ENCODE results near the gene CLEC16A.

Gene CLEC16A

GRCh38 chr16:10993649-10994048 is 49.3 kb downstream of the CLEC16A start:
- no peak overlapping the region for H3K9ac ChIP-seq (ENCODE audit: low read depth, low read length)
- H3K4me3 ChIP-seq (ENCODE audit: low read depth in 1 of 2, low read length in 2 of 2), result no peak overlapping the region
- DNase-seq (no peak), ATAC-seq (ENCODE audit: insufficient read depth, low read depth) (no peak)
- peaks cover 88% of the 10 kb centered on the region for H3K36me3 ChIP-seq (ENCODE audit: insufficient read depth, low read length)
- H3K9me3 ChIP-seq (ENCODE audit: insufficient read depth, low read length, severe bottlenecking), result no peaks in the 10 kb centered on the region
- H4K20me1 ChIP-seq (ENCODE audit: insufficient read depth, low read length), result no peaks in the 10 kb centered on the region
- H3K4me1 ChIP-seq (ENCODE audit: insufficient read depth, low read length), result peaks cover 12% of the 10 kb centered on the region
- no peak overlapping the region for H2AFZ ChIP-seq (ENCODE audit: low read depth, low read length)
- no peak overlapping the region for H3K4me2 ChIP-seq (ENCODE audit: insufficient read depth, low read length)
- TF ChIP-seq EZH2 (IDR thresholded peaks at IDR 0.05; ENCODE audit: borderline replicate concordance, low read depth, low read length, severe bottlenecking) (no peak), CTCF (IDR thresholded peaks at IDR 0.05; ENCODE audit: borderline replicate concordance, extremely low read depth, low read length, poor library complexity, severe bottlenecking) (no peak)
- no peaks in the 10 kb centered on the region for H3K27me3 ChIP-seq (ENCODE audit: insufficient read depth, low read length, poor library complexity)
- peaks cover 23% of the 10 kb centered on the region for H3K79me2 ChIP-seq (ENCODE audit: insufficient read depth, low read length)
- H3K27ac ChIP-seq (ENCODE audit: low read length), result peak overlapping the region; percentile 0; the same call in 1 of the 2 replicates

GRCh38 chr16:10994571-10994970 is 50.2 kb downstream of the CLEC16A start:
- H3K27ac ChIP-seq (ENCODE audit: low read length), result no peak overlapping the region
- no peaks in the 10 kb centered on the region for H3K27me3 ChIP-seq (ENCODE audit: insufficient read depth, low read length, poor library complexity)
- H3K4me2 ChIP-seq (ENCODE audit: insufficient read depth, low read length), result no peak overlapping the region
- no peak for DNase-seq
- no peak for ATAC-seq (ENCODE audit: insufficient read depth, low read depth)
- H3K9ac ChIP-seq (ENCODE audit: low read depth, low read length), result no peak overlapping the region
- no peak overlapping the region for H3K4me3 ChIP-seq (ENCODE audit: low read depth in 1 of 2, low read length in 2 of 2)
- peaks cover 79% of the 10 kb centered on the region for H3K36me3 ChIP-seq (ENCODE audit: insufficient read depth, low read length)
- no peak for TF ChIP-seq CTCF (IDR thresholded peaks at IDR 0.05; ENCODE audit: borderline replicate concordance, extremely low read depth, low read length, poor library complexity, severe bottlenecking)
- TF ChIP-seq EZH2 (IDR thresholded peaks at IDR 0.05; ENCODE audit: borderline replicate concordance, low read depth, low read length, severe bottlenecking), result no peak
- H3K4me1 ChIP-seq (ENCODE audit: insufficient read depth, low read length), result peaks cover 3% of the 10 kb centered on the region
- H2AFZ ChIP-seq (ENCODE audit: low read depth, low read length), result no peak overlapping the region
- peaks cover 14% of the 10 kb centered on the region for H3K79me2 ChIP-seq (ENCODE audit: insufficient read depth, low read length)
- no peaks in the 10 kb centered on the region for H3K9me3 ChIP-seq (ENCODE audit: insufficient read depth, low read length, severe bottlenecking)
- no peaks in the 10 kb centered on the region for H4K20me1 ChIP-seq (ENCODE audit: insufficient read depth, low read length)

GRCh38 chr16:10995565-10995964 is 51.2 kb downstream of the CLEC16A start:
- no peak overlapping the region for H3K9ac ChIP-seq (ENCODE audit: low read depth, low read length)
- TF ChIP-seq CTCF (IDR thresholded peaks at IDR 0.05; ENCODE audit: borderline replicate concordance, extremely low read depth, low read length, poor library complexity, severe bottlenecking) (no peak), EZH2 (IDR thresholded peaks at IDR 0.05; ENCODE audit: borderline replicate concordance, low read depth, low read length, severe bottlenecking) (no peak)
- H3K4me2 ChIP-seq (ENCODE audit: insufficient read depth, low read length), result no peak overlapping the region
- DNase-seq (no peak), ATAC-seq (ENCODE audit: insufficient read depth, low read depth) (no peak)
- H3K9me3 ChIP-seq (ENCODE audit: insufficient read depth, low read length, severe bottlenecking), result no peaks in the 10 kb centered on the region
- H3K4me1 ChIP-seq (ENCODE audit: insufficient read depth, low read length), result no peaks in the 10 kb centered on the region
- H3K36me3 ChIP-seq (ENCODE audit: insufficient read depth, low read length), result peaks cover 69% of the 10 kb centered on the region
- no peaks in the 10 kb centered on the region for H4K20me1 ChIP-seq (ENCODE audit: insufficient read depth, low read length)
- H3K79me2 ChIP-seq (ENCODE audit: insufficient read depth, low read length), result peaks cover 4% of the 10 kb centered on the region; the same call in 1 of the 2 replicates
- no peak overlapping the region for H2AFZ ChIP-seq (ENCODE audit: low read depth, low read length)
- no peak overlapping the region for H3K27ac ChIP-seq (ENCODE audit: low read length)
- H3K4me3 ChIP-seq (ENCODE audit: low read depth in 1 of 2, low read length in 2 of 2), result no peak overlapping the region
- H3K27me3 ChIP-seq (ENCODE audit: insufficient read depth, low read length, poor library complexity), result no peaks in the 10 kb centered on the region

GRCh38 chr16:10997485-10997884 is 53.1 kb downstream of the CLEC16A start:
- DNase-seq, result no peak
- no peak overlapping the region for H3K9ac ChIP-seq (ENCODE audit: low read depth, low read length)
- peaks cover 59% of the 10 kb centered on the region for H3K36me3 ChIP-seq (ENCODE audit: insufficient read depth, low read length)
- H3K4me2 ChIP-seq (ENCODE audit: insufficient read depth, low read length), result no peak overlapping the region
- H3K27ac ChIP-seq (ENCODE audit: low read length), result no peak overlapping the region
- H3K4me1 ChIP-seq (ENCODE audit: insufficient read depth, low read length), result no peaks in the 10 kb centered on the region
- no peaks in the 10 kb centered on the region for H4K20me1 ChIP-seq (ENCODE audit: insufficient read depth, low read length)
- no peak overlapping the region for H3K4me3 ChIP-seq (ENCODE audit: low read depth in 1 of 2, low read length in 2 of 2)
- H3K9me3 ChIP-seq (ENCODE audit: insufficient read depth, low read length, severe bottlenecking), result no peaks in the 10 kb centered on the region
- H2AFZ ChIP-seq (ENCODE audit: low read depth, low read length), result no peak overlapping the region
- ATAC-seq (ENCODE audit: insufficient read depth, low read depth), result no peak
- H3K27me3 ChIP-seq (ENCODE audit: insufficient read depth, low read length, poor library complexity), result no peaks in the 10 kb centered on the region
- TF ChIP-seq CTCF (IDR thresholded peaks at IDR 0.05; ENCODE audit: borderline replicate concordance, extremely low read depth, low read length, poor library complexity, severe bottlenecking) (no peak), EZH2 (IDR thresholded peaks at IDR 0.05; ENCODE audit: borderline replicate concordance, low read depth, low read length, severe bottlenecking) (no peak)
- H3K79me2 ChIP-seq (ENCODE audit: insufficient read depth, low read length), result no peaks in the 10 kb centered on the region
